Measurements from ENCODE around the gene GSN. TPM values are rescaled to one million over a fixed set of nuclear protein-coding genes. Genes with fewer than 3 reads are reported as not detected.
"Not testable (repeated sequence)": the region's sequence is repeated elsewhere in the genome, so short reads cannot be mapped to it uniquely, and the experiment has no call there.

The GSN gene
- total and polyA plus RNA-seq, 10 of the 15 experiments (the other 5 are each of a cell fraction or from before 2014, with no cell fraction given), result 0.66 to 9.2 (median 6.2) TPM

DNA sequence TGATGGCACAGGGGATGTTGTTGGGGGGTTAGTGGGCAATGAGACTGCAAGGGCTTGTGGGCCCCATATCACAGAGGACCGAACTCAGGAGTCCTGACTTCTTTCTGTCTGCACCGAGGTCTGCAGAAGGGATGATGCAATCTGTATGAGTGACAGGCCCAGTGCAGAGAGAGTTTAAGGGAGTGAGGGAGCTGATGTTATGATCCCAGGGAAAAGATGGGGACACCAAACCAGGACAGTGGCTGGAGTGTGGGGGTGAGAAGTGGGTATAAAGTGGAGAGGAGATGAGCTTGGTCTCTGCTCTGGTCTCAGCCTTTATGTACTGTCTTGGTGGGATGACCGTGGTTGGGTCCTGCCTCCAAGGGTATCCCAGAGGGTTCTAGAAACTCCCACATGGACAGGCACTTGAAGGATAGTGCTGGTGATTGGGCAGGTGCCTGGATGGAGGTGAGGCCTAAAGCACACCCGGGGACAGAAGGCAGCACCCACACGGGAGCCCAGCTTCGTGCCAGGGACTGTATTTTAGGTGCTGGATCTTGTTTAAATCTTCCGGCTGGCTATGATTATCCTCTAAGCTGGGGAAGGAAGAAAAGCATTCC lies 21.9 kb downstream of the GSN start:
- ATAC-seq, result no peak
- no peaks in the 10 kb centered on the region for H3K4me1 ChIP-seq (ENCODE audit: control insufficient read depth, insufficient read depth, low read length)
- intact Hi-C loops (cut with micrococcal nuclease; ENCODE audit: unreplicated experiment), result no loop called here
- H3K9ac ChIP-seq (ENCODE audit: control insufficient read depth, insufficient read depth, low read length), result no peak overlapping the region
- no peak for FAIRE-seq
- 65% methylated on average over 7 of the region's 7 CpGs for WGBS (ENCODE audit: insufficient coverage, insufficient replicate concordance, low lambda C conversion rate, missing lambda C conversion rate)
- no peak overlapping the region for H3K27ac ChIP-seq (ENCODE audit: control insufficient read depth, insufficient read depth)
- no peaks in the 10 kb centered on the region for H3K27me3 ChIP-seq (replicated peaks in 1 of 2; ENCODE audit: control insufficient read depth in 2 of 2, insufficient read depth in 2 of 2, low read length in 1 of 2)
- no peak overlapping the region for H3K4me2 ChIP-seq (ENCODE audit: control insufficient read depth, insufficient read depth)
- ChIA-PET POLR2A (no interaction called here), CTCF (interaction anchor here (1.7 kb wide), 1 partner anchor 11 kb away, joined by 8 read pairs; no protein-coding TSS in a partner anchor), SMC1A (ENCODE audit: uncharacterized antibody, unreplicated experiment) (interaction anchor here (0.9 kb wide), 1 partner anchor 12 kb away, joined by 3 read pairs; no protein-coding TSS in a partner anchor), RAD21 (ENCODE audit: unreplicated experiment) (no interaction called here)
- H2AFZ ChIP-seq (ENCODE audit: control insufficient read depth, low read depth, low read length), result no peak overlapping the region
- no TSS peak for BruUV-seq (replicated peaks)
- H3K79me2 ChIP-seq (ENCODE audit: control insufficient read depth, insufficient read depth, low read length), result no peaks in the 10 kb centered on the region
- H3K9me3 ChIP-seq (replicated peaks; ENCODE audit: control insufficient read depth, insufficient read depth, low read length), result no peaks in the 10 kb centered on the region
- H4K20me1 ChIP-seq (ENCODE audit: control insufficient read depth, insufficient read depth), result no peaks in the 10 kb centered on the region
- DNase-seq (ENCODE audit: low read depth, low spot score), result no peak
- in situ Hi-C loops (cut with MboI), result no loop called here
- H3K36me3 ChIP-seq (ENCODE audit: control insufficient read depth in 2 of 2, insufficient read depth in 2 of 2, low read length in 1 of 2), result no peaks in the 10 kb centered on the region
- TF ChIP-seq KDM1A (IDR thresholded peaks at IDR 0.05; ENCODE audit: borderline replicate concordance) (no peak), SMARCA5 (IDR thresholded peaks at IDR 0.05) (no peak)
- TF ChIP-seq, protein P1, sequence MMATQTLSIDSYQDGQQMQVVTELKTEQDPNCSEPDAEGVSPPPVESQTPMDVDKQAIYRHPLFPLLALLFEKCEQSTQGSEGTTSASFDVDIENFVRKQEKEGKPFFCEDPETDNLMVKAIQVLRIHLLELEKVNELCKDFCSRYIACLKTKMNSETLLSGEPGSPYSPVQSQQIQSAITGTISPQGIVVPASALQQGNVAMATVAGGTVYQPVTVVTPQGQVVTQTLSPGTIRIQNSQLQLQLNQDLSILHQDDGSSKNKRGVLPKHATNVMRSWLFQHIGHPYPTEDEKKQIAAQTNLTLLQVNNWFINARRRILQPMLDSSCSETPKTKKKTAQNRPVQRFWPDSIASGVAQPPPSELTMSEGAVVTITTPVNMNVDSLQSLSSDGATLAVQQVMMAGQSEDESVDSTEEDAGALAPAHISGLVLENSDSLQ (IDR thresholded peaks at IDR 0.05), result peak; percentile 34; the same call in 1 of the 2 replicates
- H3K4me3 ChIP-seq, result no peak overlapping the region

DNA sequence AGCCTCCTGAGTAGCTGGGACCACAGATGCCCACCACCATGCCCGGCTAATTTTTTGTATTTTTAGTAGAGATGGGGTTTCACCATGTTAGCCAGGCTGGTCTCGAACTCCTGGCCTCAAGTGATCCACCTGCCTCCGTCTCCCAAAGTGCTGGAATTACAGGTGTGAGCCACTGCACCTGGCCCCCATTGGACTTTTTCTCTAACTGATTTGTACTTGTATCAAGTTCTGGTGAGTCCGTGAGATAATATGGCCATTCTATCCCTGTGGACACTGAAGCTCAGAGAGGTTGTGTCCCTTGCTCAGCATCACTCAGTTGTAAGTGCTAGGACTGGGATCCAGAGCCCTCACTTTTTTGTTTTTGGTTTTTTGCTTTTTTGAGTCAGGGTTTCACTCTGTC lies 23.6 kb downstream of the GSN start:
- H3K9ac ChIP-seq (ENCODE audit: control insufficient read depth, insufficient read depth, low read length); H3K9me3 ChIP-seq (replicated peaks; ENCODE audit: control insufficient read depth, insufficient read depth, low read length); FAIRE-seq; BruUV-seq (replicated peaks); POLR2A ChIA-PET; H2AFZ ChIP-seq (ENCODE audit: control insufficient read depth, low read depth, low read length); in situ Hi-C loops (cut with MboI); H3K4me2 ChIP-seq (ENCODE audit: control insufficient read depth, insufficient read depth); H3K27ac ChIP-seq (ENCODE audit: control insufficient read depth, insufficient read depth); H3K36me3 ChIP-seq (ENCODE audit: control insufficient read depth in 2 of 2, insufficient read depth in 2 of 2, low read length in 1 of 2); H3K79me2 ChIP-seq (ENCODE audit: control insufficient read depth, insufficient read depth, low read length); intact Hi-C loops (cut with micrococcal nuclease; ENCODE audit: unreplicated experiment); H3K4me3 ChIP-seq; SMC1A ChIA-PET (ENCODE audit: uncharacterized antibody, unreplicated experiment); H4K20me1 ChIP-seq (ENCODE audit: control insufficient read depth, insufficient read depth); CTCF ChIA-PET; ATAC-seq; DNase-seq (ENCODE audit: low read depth, low spot score); RAD21 ChIA-PET (ENCODE audit: unreplicated experiment); H3K4me1 ChIP-seq (ENCODE audit: control insufficient read depth, insufficient read depth, low read length); H3K27me3 ChIP-seq (replicated peaks in 1 of 2; ENCODE audit: control insufficient read depth in 2 of 2, insufficient read depth in 2 of 2, low read length in 1 of 2): not testable (repeated sequence)
- 80% methylated on average over 4 of the region's 4 CpGs for WGBS (ENCODE audit: insufficient coverage, insufficient replicate concordance, low lambda C conversion rate, missing lambda C conversion rate)
